K562 (cell line): ENCODE results near the gene IFT81. TPM values are rescaled to one million over a fixed set of nuclear protein-coding genes. Genes with fewer than 3 reads are reported as not detected.

Experiments
- NELFE ChIP-seq: IDR thresholded peaks from 2 replicates; pipeline ENCODE4 v1.6.1; 2011; ENCODE audit warnings: mild to moderate bottlenecking; ENCODE audit not compliant: insufficient read depth, insufficient read length
- NR0B1 ChIP-seq: fragments of 450-650 bp; IDR thresholded peaks from one replicate; pipeline ENCODE4 v1.6.1; 2018; ENCODE audit warnings: mild to moderate bottlenecking, moderate library complexity; ENCODE audit not compliant: partially characterized antibody
- polyA plus RNA-seq, 8 experiments: library from polyadenylated mRNA; depleted of rRNA in 4 of 8; stranded (reverse) in 5 of 8; unstranded in 3 of 8; fragments of >200 nt; fragmentation: Nextera tagmentation in 2 of 8; fragmentation: Illumina TruSeq in 1 of 8; extraction: Ambion mirVana in 2 of 8; extraction: Trizol in 1 of 8; gene quantifications; 2 replicates each; pipeline versions ENCODE4 v1.2.1 to v1.2.3, GENCODE V29; 2011 to 2014; ENCODE audit warnings: inconsistent platforms in 1 of 8, missing spikeins in 1 of 8
- total RNA-seq, 7 experiments: library from RNA; depleted of rRNA in 6 of 7; stranded (reverse); fragments of >200 nt in 6 of 7; fragmentation: Illumina TruSeq in 2 of 7; extraction: Trizol in 2 of 7; gene quantifications; 2 replicates each; pipeline versions ENCODE4 v1.2.1 to v1.2.3, GENCODE V29; 2011 to 2021; ENCODE audit warnings: low replicate concordance in 1 of 7
- TF ChIP-seq, protein P1 (sequence below), 2 experiments: fragments of 450-650 bp; formaldehyde crosslinking in 1 of 2; IDR thresholded peaks; 2 replicates each; pipeline versions ENCODE4 v1.4.0 to v1.6.1; 2014 to 2020; ENCODE audit warnings: mild to moderate bottlenecking in 2 of 2, borderline replicate concordance in 1 of 2, low read depth in 1 of 2

The IFT81 gene
- total and polyA plus RNA-seq, 9 of the 15 experiments (the other 6 are each of a cell fraction or from before 2014, with no cell fraction given), result 2.8 to 11.9 (median 7.9) TPM

DNA sequence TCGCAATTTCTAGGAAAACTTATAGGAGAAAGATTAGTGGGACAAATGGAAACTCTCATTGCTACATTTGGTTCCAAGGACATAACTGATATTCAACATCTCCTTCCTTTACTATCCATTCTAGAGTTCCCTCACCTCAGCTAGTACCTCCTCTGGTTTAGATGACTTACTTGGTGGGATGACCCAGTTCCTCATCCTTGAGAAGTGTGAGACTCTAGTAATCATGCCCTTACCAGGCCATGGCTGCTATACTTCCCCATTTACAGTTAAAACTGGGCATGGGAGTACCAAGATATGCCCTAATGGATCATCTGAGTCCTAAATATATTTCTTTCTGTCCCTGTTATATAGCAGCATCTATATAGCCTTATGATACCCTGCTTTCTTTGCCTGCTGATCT, 58.1 kb downstream of the IFT81 start (continued):
- TF ChIP-seq NR0B1 (no peak), NELFE (no peak)
- TF ChIP-seq, protein P1, sequence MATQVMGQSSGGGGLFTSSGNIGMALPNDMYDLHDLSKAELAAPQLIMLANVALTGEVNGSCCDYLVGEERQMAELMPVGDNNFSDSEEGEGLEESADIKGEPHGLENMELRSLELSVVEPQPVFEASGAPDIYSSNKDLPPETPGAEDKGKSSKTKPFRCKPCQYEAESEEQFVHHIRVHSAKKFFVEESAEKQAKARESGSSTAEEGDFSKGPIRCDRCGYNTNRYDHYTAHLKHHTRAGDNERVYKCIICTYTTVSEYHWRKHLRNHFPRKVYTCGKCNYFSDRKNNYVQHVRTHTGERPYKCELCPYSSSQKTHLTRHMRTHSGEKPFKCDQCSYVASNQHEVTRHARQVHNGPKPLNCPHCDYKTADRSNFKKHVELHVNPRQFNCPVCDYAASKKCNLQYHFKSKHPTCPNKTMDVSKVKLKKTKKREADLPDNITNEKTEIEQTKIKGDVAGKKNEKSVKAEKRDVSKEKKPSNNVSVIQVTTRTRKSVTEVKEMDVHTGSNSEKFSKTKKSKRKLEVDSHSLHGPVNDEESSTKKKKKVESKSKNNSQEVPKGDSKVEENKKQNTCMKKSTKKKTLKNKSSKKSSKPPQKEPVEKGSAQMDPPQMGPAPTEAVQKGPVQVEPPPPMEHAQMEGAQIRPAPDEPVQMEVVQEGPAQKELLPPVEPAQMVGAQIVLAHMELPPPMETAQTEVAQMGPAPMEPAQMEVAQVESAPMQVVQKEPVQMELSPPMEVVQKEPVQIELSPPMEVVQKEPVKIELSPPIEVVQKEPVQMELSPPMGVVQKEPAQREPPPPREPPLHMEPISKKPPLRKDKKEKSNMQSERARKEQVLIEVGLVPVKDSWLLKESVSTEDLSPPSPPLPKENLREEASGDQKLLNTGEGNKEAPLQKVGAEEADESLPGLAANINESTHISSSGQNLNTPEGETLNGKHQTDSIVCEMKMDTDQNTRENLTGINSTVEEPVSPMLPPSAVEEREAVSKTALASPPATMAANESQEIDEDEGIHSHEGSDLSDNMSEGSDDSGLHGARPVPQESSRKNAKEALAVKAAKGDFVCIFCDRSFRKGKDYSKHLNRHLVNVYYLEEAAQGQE (IDR thresholded peaks at IDR 0.05; ENCODE audit: borderline replicate concordance), result no peak
- TF ChIP-seq, protein P1 (CRISPR knock-in tag; IDR thresholded peaks at IDR 0.05; ENCODE audit: low read depth), result no peak
- TF ChIP-seq, all 486 proteins: peak for 0
